HG03139 (cell line): Measurements from ENCODE around the gene SHOC2.

Experiments
- ATAC-seq: cut with Tn5 transposase; IDR thresholded peaks from one replicate; pipeline ENCODE4 v1.9.1; 2021; ENCODE audit not compliant: unreplicated experiment

Gene SHOC2

DNA sequence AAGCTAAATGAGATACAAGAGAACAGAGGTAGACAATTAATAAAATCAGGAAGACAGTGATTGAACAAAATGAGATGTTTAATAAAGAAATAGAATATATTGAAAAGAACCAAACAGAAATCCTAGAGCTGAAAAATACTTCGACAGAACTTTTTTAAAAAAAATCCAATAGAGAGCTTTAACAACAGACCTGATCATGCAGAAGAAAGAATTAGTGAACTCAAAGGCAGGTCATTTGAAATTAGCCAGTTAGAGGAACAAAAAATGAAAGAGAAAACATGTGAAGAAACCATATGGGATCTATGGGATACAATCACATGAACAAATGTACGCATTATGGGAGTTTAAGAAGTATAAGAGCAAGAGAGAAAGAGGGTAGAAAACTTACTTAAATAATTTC lies 120.1 kb downstream of the SHOC2 start:
- no peak for ATAC-seq

DNA sequence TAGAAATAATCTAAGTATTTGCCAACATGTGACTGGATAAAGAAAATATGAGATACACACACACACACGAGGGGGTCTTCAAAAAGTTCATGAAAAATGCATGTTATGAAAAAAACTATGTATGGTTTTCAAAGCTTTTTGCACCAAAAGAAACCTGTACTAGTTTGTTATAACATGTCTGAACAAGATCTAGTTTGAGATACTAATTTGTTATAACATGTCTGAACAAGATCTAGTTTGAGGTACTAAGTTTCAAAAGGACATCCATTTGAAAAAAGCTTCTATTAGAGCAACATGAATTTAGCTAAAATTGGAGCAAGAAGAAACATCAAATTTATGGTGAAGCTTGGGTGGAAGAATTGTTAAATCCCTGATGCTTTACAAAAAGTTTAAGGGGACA lies 137.6 kb downstream of the SHOC2 start:
- no peak for ATAC-seq
